NCI-H1105 treated with DMSO at 0.1 percent for 48 hours (cell line): ENCODE data around the gene SCAPER.
A peak's percentile ranks its signal among the peaks of the same experiment; 100 is the strongest.

Source experiments
- DNase-seq: peaks from one replicate; lab custom pipeline; 2025; lab: John Stamatoyannopoulos, UW

The SCAPER gene

GRCh38 chr15:76674883-76675282 lies 230.3 kb downstream of the SCAPER start:
- DNase-seq: no peak

GRCh38 chr15:76669521-76670207 lies 235.5 kb downstream of the SCAPER start:
- no peak for DNase-seq

DNA sequence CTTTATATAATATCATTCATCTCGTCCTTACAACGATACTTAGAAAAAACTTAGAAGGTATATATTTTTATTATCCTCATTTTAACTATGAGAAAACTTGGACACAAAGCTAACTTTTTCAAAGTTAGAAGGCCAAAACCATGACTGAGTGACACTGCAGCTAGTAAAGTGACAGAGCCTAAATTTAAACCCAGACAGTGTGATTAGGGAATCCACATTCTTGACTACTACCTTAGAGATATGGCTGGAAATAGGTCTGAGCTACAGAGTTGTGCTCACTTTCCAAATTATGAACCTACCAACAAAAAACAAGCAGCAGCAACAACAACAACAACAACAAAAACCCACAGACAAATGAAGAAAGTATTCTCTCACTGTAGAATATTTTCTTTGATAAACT lies 236.2 kb downstream of the SCAPER start:
- no peak for DNase-seq

DNA sequence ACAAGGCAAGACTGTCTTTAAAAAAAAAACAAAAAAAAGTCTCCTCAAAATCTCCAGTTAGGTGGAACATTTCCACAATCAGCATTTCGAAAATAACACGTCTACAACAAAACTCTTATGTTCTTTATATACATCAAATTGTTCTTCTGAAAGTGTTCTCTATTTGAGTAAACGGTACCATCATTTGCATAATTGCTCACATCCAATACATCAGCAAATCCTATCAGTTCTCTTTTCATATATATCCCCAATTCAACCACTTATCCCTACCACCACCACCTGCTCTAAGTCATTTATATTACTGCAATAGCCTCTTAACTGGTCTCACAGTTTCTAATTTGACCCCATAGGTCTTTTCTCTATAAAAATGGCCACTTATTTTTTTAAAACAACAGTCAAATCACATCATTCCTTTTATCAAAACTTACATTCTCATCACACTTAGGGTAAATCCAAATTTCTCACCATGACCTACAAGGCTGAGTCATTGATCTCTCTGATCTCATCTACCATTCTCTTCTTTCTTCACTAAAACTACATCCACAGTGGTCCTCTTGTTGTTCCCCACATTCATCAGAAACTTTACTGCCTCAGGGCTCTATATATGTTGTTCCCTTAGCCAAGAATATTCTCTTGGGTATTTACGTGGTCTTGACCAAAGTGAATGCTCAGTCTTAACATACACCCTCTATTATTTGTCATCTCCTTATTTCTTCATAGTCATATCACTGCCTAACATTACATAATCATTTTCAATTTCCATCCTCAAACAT lies 237.0 kb downstream of the SCAPER start:
- DNase-seq: no peak

- DNase-seq: no peak
These were observed 240.2 kb downstream of the SCAPER start for GRCh38 chr15:76664895-76665294.

DNA sequence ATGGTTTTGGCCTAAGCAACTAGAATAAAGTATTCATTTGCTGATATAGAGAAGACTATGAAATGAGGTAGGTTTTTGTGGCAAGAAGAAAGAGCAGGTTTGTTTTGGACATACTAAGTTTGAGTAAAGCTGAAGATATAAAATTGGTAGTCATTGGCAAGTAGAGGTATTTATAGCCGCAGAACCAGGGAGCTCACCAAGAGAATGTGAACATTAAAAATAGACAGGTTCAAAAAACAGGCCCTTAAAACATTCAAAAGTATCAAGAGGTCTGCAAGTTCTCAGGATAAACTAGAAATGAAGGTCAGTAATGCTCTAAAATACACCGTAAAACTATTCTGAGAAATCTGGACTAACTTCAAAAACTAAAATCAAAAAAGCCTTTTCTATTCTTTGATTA lies 240.7 kb downstream of the SCAPER start:
- no peak for DNase-seq

- DNase-seq: no peak
These were observed 241.6 kb downstream of the SCAPER start for GRCh38 chr15:76663529-76663928.

DNA sequence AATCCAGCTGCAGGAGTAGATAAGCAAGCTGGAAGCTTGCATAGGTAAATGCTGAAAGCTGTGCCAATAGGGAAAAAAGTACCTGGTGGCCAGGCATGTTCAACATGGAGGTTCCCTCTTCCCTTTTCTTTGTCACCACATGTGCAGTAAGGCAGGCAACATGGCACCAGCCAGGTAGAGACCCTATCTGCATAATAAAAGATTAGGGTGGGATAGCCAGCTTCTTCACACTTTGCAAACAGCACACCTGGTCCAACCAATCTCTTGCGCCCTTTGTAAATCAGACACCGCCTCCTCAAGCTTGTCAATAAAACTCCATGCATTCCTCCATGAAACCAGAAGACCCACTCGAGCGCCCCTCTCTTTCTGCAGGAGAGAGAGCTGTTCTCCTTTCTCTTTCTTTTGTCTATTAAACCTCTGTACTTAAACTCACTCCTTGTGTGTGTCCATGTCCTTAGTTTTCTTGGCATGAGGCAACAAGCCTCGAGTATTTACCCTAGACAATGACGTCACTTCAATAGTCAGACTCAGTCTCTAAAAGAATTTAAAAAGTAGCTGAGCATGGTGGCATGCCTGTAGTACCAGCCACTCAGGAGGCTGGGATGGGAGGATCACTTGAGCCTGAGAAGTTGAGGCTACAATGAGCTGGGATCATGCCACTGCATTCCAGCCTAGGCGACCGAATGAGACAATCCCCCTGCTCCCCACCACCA lies 256.3 kb downstream of the SCAPER start:
- no peak for DNase-seq

DNA sequence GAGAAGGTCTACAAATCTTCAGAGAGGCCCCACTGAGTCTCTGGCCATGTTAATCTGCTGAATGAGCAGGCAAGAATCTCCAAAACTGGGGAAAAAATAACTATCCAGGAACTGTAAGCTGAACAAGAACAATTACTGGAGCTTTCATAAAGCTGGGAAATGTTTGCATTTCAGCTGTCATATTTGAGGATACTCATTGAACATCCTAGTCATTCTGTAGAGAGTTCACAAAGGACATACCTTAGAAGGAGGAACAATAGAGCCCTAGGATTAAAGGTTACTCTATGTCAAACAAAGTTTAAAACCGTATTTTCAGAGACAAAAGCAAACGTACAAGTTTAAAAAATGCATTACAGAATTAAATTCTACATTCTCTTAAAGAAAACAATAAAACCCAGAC lies 257.5 kb downstream of the SCAPER start:
- DNase-seq: no peak

GRCh38 chr15:76644646-76645045 lies 260.5 kb downstream of the SCAPER start:
- no peak for DNase-seq

DNA sequence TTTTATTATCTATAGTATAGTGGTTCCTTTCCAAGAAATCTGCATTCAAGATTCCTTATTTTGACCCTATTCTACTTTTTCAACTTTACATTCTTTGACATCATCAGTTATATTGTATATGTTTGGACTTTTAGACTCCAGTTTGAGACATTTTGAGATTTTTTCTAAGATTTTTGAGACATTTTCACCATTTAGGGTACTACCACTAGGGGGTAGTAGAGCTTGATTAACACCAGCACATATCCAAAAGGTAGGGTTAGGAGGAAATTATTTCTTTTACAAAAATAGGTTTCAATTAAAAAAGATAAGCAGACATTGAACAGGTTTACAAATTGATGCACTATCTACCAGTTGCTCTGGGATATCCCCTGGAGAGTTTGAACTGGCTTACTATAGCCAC lies 262.5 kb downstream of the SCAPER start:
- DNase-seq: no peak

- no peak for DNase-seq
These were observed 268.0 kb downstream of the SCAPER start for GRCh38 chr15:76637166-76637565.

- DNase-seq: no peak
These were observed 269.1 kb downstream of the SCAPER start for GRCh38 chr15:76636059-76636458.

GRCh38 chr15:76626611-76627010 lies 278.5 kb downstream of the SCAPER start:
- peak; percentile 0 for DNase-seq

GRCh38 chr15:76625267-76625666 lies 279.9 kb downstream of the SCAPER start:
- DNase-seq: no peak

DNA sequence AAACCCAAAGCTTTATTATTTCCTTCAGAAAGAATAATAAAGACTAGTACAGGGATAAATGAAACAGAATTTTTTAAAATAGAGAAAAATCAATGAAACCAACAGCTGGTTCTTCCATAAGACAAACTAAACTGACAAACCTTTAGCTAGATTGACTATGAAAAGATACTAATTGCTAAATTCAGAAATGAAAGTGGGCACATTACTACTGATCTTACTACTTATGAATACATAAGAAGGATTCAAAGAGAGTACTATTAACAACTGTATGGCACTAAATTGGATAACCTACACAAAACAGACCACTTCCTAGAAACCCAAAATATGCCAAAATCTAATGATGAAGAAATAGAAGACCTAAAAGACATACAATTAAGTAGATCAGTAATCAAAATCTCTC lies 290.4 kb downstream of the SCAPER start:
- DNase-seq: no peak

DNA sequence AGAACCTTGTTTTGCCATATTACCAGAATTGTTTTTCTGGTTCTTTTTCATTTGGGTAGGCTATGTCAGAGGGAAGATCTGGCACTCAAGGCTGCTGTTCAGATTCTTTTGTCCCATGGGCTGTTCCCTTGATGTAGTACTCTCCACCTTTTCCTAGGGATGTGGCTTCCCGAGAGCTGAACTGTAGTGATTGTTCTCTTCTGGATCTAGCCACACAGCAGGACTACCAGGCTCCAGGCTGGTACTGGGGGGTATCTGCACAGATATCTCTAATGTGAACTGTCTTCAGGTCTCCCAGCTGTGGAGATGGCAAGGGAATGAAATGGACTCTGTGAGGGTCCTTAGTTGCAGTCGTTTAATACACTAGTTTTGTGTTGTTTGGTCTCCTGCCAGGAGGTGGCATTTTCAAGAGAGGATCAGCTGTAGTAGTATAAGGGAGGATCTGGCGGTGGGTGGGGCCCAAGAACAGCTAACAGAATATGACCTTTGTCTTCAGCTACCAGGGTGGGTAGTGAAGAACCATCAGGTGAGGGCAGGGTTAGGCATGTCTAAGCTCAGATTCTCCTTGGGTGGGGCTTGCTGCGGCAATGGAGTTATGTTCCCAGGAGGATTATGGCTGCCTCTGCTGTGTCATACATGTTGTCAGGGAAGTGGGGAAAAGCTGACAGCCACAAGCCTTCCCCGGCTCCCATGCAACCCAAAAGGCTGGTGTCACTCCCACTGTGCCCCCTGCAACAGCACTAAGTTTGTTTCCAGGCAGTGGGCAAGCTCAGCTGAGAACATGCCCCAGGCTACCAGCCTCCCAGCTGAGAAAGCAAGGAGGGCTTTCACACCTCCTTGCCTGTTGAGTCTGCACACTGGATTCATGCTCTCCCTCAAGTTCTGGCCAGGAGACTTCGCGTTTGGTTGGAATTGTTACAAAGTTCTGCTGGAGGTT lies 316.1 kb downstream of the SCAPER start:
- no peak for DNase-seq

DNA sequence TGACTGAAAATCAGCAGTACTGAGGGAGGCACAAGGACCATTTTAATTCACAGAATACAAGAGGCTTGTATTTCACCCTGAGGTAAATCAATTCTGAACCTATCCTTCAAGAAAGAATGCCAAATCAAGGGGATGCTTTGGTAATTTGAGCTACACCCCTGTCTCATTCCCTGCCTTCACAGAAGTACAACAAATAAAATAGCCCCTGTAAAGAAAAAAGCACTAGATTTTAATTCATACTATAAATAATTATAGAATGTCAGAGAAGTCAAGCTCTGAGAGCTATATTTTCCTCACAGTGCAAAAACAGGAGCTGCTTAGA lies 319.6 kb downstream of the SCAPER start:
- DNase-seq: no peak

DNA sequence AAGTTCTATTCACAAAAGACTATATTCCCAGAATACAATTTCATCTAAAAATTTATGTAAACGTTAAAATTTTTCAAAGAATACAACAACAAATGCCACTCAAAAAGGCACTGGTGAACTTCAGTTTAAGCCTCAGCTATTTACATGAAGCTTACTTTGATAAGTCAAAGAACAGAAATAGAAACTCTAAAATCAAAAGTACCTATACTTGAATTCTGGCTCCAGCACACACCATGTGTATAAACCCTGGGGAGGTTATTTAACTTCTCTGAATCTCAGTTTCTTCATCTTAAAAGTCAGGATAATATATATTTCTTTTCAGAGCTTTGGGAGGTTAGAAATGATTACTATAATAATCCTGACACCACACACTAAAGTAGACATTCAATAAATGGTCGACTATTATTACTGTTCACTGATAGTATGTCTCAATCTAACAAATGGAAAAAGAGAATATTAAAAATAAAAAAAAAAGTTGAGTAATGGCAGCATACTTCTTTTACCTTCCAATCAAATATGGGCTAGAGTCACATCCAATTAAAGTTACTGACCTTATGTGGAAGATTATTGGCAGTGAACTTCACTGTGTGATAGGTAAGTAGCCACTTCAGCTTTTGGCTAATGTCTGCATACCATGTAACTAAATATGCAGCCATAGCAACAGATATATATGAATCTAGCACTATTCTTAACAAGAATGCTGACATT lies 320.1 kb downstream of the SCAPER start:
- no peak for DNase-seq

GRCh38 chr15:76582550-76582949 lies 322.6 kb downstream of the SCAPER start:
- no peak for DNase-seq

DNA sequence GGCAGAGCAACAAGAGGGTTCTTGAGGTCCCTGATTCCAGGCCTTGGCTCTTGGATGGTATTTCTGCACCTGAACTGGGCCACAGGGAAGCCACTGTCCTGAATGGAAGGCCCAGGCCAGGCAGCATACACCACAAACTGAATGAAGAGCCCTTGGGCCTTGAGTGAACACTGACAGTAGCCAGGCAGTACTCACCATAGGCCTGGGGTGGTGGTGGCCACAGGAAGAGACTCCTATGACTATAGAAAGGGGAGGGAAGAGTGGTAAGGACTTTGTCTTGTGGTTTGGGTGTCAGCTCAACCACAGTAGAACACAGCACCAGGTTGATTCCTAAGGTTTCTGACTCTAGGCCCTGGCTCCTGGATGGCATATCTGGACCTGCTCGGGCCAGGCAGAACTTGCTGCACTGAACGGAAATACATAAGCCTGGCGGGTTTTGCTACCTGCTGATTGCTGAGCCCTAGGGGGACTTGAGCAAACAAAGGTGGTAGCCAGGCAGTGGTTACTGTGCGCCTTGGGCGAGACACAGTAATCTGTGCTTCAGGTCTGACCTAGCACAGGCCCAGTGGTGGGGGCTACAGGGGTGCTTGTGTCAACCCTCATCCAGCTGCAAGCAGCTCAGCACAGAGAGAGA lies 327.1 kb downstream of the SCAPER start:
- no peak for DNase-seq
